Mesothelial cell of epicardium (in vitro differentiated cells): Measurements from ENCODE around the gene STMN3. TPM values are rescaled to one million over a fixed set of nuclear protein-coding genes. Genes with fewer than 3 reads are reported as not detected.
"Not testable (repeated sequence)": the region's sequence is repeated elsewhere in the genome, so short reads cannot be mapped to it uniquely, and the experiment has no call there.

Source experiments
- DNase-seq, 2 experiments: peaks; one replicate each; pipeline ENCODE4 v3.0.0; 2021; ENCODE audit warnings: low spot score in 2 of 2; ENCODE audit not compliant: unreplicated experiment in 2 of 2
- H3K27ac Mint-ChIP-seq: 2 replicates; pipeline ENCODE4 v1.8.0; 2021; ENCODE audit warnings: mixed read lengths
- H3K27me3 Mint-ChIP-seq: 2 replicates; pipeline ENCODE4 v1.8.0; 2021; ENCODE audit warnings: low read depth, mixed read lengths
- H3K36me3 Mint-ChIP-seq: 2 replicates; pipeline ENCODE4 v1.8.0; 2021; ENCODE audit warnings: mixed read lengths
- H3K4me1 Mint-ChIP-seq: 2 replicates; pipeline ENCODE4 v1.8.0; 2021; ENCODE audit warnings: mixed read lengths
- H3K4me3 Mint-ChIP-seq: 2 replicates; pipeline ENCODE4 v1.8.0; 2021; ENCODE audit warnings: mild to moderate bottlenecking, moderate library complexity, mixed read lengths
- H3K9me3 Mint-ChIP-seq: 2 replicates; pipeline ENCODE4 v1.8.0; 2021; ENCODE audit warnings: mixed read lengths
- total RNA-seq: library from RNA; stranded (reverse); gene quantifications from 3 replicates; pipeline ENCODE4 v1.2.1, GENCODE V29; 2021
- TF ChIP-seq, protein P1 (sequence below): fragments of 200-600 bp; sonication (generic); IDR thresholded peaks from one replicate; pipeline ENCODE4 v1.5.0; 2021; ENCODE audit warnings: antibody characterized with exemption; ENCODE audit not compliant: unreplicated experiment

Gene STMN3
- total RNA-seq, 1 donor from 2014 or later: 34.1 TPM

DNA sequence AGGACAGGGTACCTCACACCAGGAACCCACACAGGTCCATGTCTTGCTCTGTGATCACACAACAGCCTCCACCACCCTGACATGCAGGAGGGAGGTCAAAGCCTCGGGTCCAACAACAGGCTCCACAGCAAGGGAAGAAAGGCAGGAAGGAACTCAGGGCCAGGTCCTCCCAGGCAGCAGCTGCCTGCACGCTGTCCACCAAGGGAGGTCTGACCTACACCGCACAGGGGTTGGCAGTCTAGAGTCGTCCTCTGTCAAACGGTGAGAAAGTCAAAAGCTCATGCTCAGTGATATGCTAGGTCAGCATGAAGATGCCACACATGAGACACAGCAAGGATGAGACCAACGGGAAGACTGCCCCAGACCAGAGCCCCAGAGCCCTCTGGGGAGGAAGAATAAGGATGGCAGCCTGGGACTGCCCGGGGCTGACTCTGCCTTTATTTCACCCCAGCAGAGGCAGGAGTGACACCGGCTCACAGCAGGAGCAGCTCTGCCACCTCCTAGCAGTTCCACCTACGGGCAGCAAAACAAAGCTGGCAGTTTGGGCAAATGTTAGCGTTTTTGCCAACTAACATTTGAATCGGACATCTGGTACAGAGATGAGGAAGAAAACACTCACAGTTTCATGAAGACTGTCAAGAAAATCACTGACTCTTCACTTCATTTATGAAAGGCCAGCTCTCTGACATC, 34.8 kb downstream of the STMN3 start:
- no peak for DNase-seq
- no peaks in the 10 kb centered on the region for H3K27me3 Mint-ChIP-seq

GRCh38 chr20:63617876-63618265, 35.4 kb downstream of the STMN3 start:
- Mint-ChIP-seq H3K9me3 (no peaks in the 10 kb centered on the region), H3K4me1 (no peaks in the 10 kb centered on the region), H3K27me3 (no peaks in the 10 kb centered on the region), H3K27ac (no peak overlapping the region), H3K36me3 (peaks cover 34% of the 10 kb centered on the region), H3K4me3 (no peak overlapping the region)
- TF ChIP-seq, protein P1, sequence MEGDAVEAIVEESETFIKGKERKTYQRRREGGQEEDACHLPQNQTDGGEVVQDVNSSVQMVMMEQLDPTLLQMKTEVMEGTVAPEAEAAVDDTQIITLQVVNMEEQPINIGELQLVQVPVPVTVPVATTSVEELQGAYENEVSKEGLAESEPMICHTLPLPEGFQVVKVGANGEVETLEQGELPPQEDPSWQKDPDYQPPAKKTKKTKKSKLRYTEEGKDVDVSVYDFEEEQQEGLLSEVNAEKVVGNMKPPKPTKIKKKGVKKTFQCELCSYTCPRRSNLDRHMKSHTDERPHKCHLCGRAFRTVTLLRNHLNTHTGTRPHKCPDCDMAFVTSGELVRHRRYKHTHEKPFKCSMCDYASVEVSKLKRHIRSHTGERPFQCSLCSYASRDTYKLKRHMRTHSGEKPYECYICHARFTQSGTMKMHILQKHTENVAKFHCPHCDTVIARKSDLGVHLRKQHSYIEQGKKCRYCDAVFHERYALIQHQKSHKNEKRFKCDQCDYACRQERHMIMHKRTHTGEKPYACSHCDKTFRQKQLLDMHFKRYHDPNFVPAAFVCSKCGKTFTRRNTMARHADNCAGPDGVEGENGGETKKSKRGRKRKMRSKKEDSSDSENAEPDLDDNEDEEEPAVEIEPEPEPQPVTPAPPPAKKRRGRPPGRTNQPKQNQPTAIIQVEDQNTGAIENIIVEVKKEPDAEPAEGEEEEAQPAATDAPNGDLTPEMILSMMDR: no peak
- DNase-seq: no peak

More for the DNA sequence above, 34.8 kb downstream of the STMN3 start:
- Mint-ChIP-seq H3K27ac (no peak overlapping the region), H3K9me3 (no peaks in the 10 kb centered on the region), H3K36me3 (peaks cover 30% of the 10 kb centered on the region), H3K4me1 (no peaks in the 10 kb centered on the region), H3K4me3 (no peak overlapping the region)
- TF ChIP-seq, protein P1: no peak

DNA sequence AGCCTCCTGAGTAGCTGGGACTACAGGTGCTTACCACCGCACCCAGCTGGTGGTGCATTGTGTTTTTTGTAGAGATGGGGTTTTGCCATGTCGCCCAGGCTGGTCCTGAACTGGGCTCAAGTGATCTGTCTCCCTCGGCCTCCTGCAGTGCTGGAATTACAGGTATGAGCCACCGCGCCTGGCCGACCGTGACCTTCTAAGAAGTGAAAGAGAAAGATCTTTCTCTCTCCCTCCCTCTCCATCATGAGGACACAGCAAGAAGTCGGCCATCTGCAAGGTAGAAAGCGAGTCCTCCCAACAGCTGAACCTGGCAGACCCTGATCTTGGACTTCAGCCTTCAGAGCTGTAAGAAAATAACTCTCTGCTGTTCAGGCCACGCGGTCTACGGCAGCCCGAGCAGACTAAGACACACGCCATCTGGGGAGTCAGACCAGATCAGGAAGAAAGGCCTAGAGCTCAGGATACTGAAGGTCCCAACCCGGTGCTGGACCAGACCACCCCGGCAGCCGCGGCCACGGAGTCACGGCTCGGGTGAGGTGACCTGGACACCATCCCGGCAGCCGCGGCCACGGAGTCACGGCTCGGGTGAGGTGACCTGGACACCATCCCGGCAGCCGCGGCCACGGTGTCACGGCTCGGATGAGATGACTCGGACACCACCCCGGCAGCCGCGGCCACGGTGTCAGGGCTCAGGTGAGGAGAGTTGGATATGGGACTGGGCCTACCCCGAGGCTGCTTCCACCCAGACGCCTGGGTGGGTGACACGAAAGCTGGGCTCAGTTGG, 35.9 kb downstream of the STMN3 start:
- Mint-ChIP-seq H3K27ac (no peak overlapping the region), H3K36me3 (peaks cover 35% of the 10 kb centered on the region), H3K4me3 (no peak overlapping the region), H3K27me3 (no peaks in the 10 kb centered on the region), H3K9me3 (no peaks in the 10 kb centered on the region), H3K4me1 (no peaks in the 10 kb centered on the region)
- DNase-seq: no peak
- TF ChIP-seq, protein P1: no peak

DNA sequence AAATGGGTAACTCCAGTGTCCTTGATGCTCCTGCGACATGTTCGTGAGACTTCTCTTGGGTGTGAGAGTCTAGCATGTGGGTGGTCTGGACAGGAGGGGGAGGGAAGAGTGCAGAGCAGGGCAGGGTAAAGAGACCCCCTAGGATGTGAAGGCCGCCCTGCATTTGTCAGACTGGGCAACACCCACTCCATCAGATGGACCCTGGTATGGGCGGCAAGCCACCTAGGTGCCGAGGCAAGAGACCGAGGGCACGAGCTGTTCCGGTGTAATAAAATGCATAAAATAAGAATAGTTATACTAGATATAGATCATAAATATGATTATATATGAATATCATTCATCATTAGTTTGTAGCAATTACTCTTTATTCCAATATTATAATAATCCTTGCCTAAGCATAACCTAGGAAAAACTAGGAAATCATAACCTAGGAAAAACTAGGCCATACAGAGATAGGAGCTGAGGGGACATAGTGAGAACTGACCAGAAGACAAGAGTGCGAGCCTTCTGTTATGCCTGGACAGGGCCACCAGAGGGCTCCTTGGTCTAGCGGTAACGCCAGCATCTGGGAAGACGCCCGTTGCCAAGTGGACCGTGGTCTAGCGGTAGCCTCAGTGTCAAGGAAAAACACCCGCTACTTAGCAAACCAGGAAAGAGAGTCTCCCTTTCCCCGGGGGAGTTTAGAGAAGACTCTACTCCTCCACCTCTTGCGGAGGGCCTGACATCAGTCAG, 39.2 kb downstream of the STMN3 start:
- H3K4me1 Mint-ChIP-seq, H3K27me3 Mint-ChIP-seq, H3K4me3 Mint-ChIP-seq, H3K27ac Mint-ChIP-seq, H3K9me3 Mint-ChIP-seq, DNase-seq: not testable (repeated sequence)
- H3K36me3 Mint-ChIP-seq: peaks cover 37% of the 10 kb centered on the region

GRCh38 chr20:63612276-63612931, 40.8 kb downstream of the STMN3 start:
- Mint-ChIP-seq H3K4me1 (no peaks in the 10 kb centered on the region), H3K27ac (no peak overlapping the region), H3K27me3 (no peaks in the 10 kb centered on the region), H3K4me3 (no peak overlapping the region), H3K36me3 (peaks cover 32% of the 10 kb centered on the region), H3K9me3 (no peaks in the 10 kb centered on the region)
- TF ChIP-seq, protein P1: no peak
- no peak for DNase-seq
